HEK293 (cell line): ENCODE data around the gene LIPE.

Experiments used
- HOXD13 ChIP-seq: sonication (generic); formaldehyde crosslinking; IDR thresholded peaks from 2 replicates; pipeline ENCODE4 v1.8.0; 2022; ENCODE audit warnings: missing genetic modification reagents, borderline replicate concordance
- MZF1 ChIP-seq: fragments of 450-650 bp; formaldehyde crosslinking; IDR thresholded peaks from 2 replicates; pipeline ENCODE4 v1.5.1; 2017; ENCODE audit warnings: missing biosample characterization, missing genetic modification characterization, borderline replicate concordance
- SCRT1 ChIP-seq: fragments of 450-650 bp; formaldehyde crosslinking; IDR thresholded peaks from 2 replicates; pipeline ENCODE4 v1.5.1; 2016; ENCODE audit warnings: missing biosample characterization, missing genetic modification characterization, borderline replicate concordance
- ZNF16 ChIP-seq: fragments of 450-650 bp; formaldehyde crosslinking; IDR thresholded peaks from 2 replicates; pipeline ENCODE4 v1.5.1; 2016; ENCODE audit warnings: low read depth, missing biosample characterization, missing genetic modification characterization
- ZNF202 ChIP-seq: fragments of 450-650 bp; formaldehyde crosslinking; IDR thresholded peaks from 2 replicates; pipeline ENCODE4 v1.5.1; 2016; ENCODE audit warnings: missing biosample characterization, missing genetic modification characterization, borderline replicate concordance
- ZNF274 ChIP-seq, 2 experiments: fragments of 200-500 bp in 1 of 2; fragments of 450-650 bp in 1 of 2; sonication (Bioruptor generic) in 1 of 2; formaldehyde crosslinking in 1 of 2; IDR thresholded peaks; 2 replicates each; pipeline versions ENCODE4 v1.5.1 to v1.6.1; 2014 to 2016; ENCODE audit warnings: borderline replicate concordance in 1 of 2, inconsistent platforms in 1 of 2, low read length in 1 of 2, missing biosample characterization in 1 of 2, missing genetic modification characterization in 1 of 2
- ZNF660 ChIP-seq: fragments of 450-650 bp; IDR thresholded peaks from 2 replicates; pipeline ENCODE4 v1.5.1; 2018; ENCODE audit warnings: missing biosample characterization, mild to moderate bottlenecking, missing genetic modification characterization
- TF ChIP-seq, protein P1 (sequence below): fragments of 450-650 bp; formaldehyde crosslinking; IDR thresholded peaks from 2 replicates; pipeline ENCODE4 v1.5.1; 2016; ENCODE audit warnings: missing biosample characterization, missing genetic modification characterization
- TF ChIP-seq, protein P2 (sequence below): fragments of 450-650 bp; formaldehyde crosslinking; IDR thresholded peaks from 2 replicates; pipeline ENCODE4 v1.5.1; 2016; ENCODE audit warnings: missing biosample characterization, missing genetic modification characterization
- TF ChIP-seq, protein P3 (sequence below): fragments of 450-650 bp; formaldehyde crosslinking; IDR thresholded peaks from 2 replicates; pipeline ENCODE4 v1.5.1; 2016; ENCODE audit warnings: missing biosample characterization, missing genetic modification characterization
- TF ChIP-seq, protein P4 (sequence below): fragments of 450-650 bp; formaldehyde crosslinking; IDR thresholded peaks from 2 replicates; pipeline ENCODE4 v1.5.1; 2016; ENCODE audit warnings: missing biosample characterization, missing genetic modification characterization

DNA sequence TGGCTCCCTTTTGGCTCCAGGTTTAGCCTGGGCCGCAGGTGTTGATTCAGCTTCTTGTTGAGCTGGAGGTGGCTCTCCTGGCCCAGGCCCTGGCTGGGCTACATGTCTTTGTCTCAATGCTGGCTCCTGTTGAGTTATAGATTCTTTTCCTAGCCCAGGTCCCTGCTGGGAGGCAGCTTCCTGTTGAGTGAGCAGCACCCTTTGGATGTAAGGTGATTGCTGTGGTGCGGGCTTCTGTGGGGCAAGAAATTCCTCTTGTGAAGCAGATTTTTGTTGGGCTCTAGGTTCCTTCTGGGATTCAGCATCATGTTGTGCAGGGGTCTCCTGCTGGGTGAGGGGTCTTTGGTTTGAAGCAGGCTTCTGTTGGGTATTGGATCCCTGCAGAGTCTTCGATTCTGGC lies 545 bp downstream of the LIPE start:
- no peak for TF ChIP-seq HOXD13 (CRISPR knock-in tag)
- TF ChIP-seq, protein P1, sequence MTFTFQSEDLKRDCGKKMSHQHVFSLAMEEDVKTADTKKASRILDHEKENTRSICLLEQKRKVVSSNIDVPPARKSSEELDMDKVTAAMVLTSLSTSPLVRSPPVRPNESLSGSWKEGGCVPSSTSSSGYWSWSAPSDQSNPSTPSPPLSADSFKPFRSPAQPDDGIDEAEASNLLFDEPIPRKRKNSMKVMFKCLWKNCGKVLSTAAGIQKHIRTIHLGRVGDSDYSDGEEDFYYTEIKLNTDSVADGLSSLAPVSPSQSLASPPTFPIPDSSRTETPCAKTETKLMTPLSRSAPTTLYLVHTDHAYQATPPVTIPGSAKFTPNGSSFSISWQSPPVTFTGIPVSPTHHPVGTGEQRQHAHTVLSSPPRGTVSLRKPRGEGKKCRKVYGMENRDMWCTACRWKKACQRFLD: no peak
- no peak for TF ChIP-seq ZNF660
- TF ChIP-seq ZNF202: no peak
- TF ChIP-seq, protein P2, sequence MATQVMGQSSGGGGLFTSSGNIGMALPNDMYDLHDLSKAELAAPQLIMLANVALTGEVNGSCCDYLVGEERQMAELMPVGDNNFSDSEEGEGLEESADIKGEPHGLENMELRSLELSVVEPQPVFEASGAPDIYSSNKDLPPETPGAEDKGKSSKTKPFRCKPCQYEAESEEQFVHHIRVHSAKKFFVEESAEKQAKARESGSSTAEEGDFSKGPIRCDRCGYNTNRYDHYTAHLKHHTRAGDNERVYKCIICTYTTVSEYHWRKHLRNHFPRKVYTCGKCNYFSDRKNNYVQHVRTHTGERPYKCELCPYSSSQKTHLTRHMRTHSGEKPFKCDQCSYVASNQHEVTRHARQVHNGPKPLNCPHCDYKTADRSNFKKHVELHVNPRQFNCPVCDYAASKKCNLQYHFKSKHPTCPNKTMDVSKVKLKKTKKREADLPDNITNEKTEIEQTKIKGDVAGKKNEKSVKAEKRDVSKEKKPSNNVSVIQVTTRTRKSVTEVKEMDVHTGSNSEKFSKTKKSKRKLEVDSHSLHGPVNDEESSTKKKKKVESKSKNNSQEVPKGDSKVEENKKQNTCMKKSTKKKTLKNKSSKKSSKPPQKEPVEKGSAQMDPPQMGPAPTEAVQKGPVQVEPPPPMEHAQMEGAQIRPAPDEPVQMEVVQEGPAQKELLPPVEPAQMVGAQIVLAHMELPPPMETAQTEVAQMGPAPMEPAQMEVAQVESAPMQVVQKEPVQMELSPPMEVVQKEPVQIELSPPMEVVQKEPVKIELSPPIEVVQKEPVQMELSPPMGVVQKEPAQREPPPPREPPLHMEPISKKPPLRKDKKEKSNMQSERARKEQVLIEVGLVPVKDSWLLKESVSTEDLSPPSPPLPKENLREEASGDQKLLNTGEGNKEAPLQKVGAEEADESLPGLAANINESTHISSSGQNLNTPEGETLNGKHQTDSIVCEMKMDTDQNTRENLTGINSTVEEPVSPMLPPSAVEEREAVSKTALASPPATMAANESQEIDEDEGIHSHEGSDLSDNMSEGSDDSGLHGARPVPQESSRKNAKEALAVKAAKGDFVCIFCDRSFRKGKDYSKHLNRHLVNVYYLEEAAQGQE (tag by site-specific recombination): no peak
- TF ChIP-seq, protein P3, sequence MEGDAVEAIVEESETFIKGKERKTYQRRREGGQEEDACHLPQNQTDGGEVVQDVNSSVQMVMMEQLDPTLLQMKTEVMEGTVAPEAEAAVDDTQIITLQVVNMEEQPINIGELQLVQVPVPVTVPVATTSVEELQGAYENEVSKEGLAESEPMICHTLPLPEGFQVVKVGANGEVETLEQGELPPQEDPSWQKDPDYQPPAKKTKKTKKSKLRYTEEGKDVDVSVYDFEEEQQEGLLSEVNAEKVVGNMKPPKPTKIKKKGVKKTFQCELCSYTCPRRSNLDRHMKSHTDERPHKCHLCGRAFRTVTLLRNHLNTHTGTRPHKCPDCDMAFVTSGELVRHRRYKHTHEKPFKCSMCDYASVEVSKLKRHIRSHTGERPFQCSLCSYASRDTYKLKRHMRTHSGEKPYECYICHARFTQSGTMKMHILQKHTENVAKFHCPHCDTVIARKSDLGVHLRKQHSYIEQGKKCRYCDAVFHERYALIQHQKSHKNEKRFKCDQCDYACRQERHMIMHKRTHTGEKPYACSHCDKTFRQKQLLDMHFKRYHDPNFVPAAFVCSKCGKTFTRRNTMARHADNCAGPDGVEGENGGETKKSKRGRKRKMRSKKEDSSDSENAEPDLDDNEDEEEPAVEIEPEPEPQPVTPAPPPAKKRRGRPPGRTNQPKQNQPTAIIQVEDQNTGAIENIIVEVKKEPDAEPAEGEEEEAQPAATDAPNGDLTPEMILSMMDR (tag by site-specific recombination): no peak
- TF ChIP-seq, protein P4, sequence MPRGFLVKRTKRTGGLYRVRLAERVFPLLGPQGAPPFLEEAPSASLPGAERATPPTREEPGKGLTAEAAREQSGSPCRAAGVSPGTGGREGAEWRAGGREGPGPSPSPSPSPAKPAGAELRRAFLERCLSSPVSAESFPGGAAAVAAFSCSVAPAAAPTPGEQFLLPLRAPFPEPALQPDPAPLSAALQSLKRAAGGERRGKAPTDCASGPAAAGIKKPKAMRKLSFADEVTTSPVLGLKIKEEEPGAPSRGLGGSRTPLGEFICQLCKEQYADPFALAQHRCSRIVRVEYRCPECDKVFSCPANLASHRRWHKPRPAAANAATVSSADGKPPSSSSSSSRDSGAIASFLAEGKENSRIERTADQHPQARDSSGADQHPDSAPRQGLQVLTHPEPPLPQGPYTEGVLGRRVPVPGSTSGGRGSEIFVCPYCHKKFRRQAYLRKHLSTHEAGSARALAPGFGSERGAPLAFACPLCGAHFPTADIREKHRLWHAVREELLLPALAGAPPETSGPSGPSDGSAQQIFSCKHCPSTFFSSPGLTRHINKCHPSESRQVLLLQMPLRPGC: no peak
- TF ChIP-seq ZNF16 (tag by site-specific recombination): no peak
- TF ChIP-seq MZF1 (tag by site-specific recombination): no peak
- TF ChIP-seq ZNF274 (IDR thresholded peaks at IDR 0.05; ENCODE audit: low read length): no peak
- no peak for TF ChIP-seq ZNF274 (tag by site-specific recombination; IDR thresholded peaks at IDR 0.05; ENCODE audit: borderline replicate concordance)
- no peak for TF ChIP-seq SCRT1 (tag by site-specific recombination)
